ENCODE measurements around the gene PREX1. TPM values are rescaled to one million over a fixed set of nuclear protein-coding genes. Genes with fewer than 3 reads are reported as not detected.

Gene PREX1
- total RNA-seq, 1 donor from 2014 or later = 11.2 TPM

GRCh38 chr20:48785801-48786200 lies 42.0 kb downstream of the PREX1 start:
- H3K4me1 ChIP-seq = peaks cover 27% of the 10 kb centered on the region
- no peak for DNase-seq
- H3K27me3 ChIP-seq (ENCODE audit: low read depth) = no peaks in the 10 kb centered on the region
- intact Hi-C loops (cut with micrococcal nuclease) = no loop called here
- H3K4me3 ChIP-seq = no peak overlapping the region
- H3K36me3 ChIP-seq = no peaks in the 10 kb centered on the region
- TF ChIP-seq, protein P1, sequence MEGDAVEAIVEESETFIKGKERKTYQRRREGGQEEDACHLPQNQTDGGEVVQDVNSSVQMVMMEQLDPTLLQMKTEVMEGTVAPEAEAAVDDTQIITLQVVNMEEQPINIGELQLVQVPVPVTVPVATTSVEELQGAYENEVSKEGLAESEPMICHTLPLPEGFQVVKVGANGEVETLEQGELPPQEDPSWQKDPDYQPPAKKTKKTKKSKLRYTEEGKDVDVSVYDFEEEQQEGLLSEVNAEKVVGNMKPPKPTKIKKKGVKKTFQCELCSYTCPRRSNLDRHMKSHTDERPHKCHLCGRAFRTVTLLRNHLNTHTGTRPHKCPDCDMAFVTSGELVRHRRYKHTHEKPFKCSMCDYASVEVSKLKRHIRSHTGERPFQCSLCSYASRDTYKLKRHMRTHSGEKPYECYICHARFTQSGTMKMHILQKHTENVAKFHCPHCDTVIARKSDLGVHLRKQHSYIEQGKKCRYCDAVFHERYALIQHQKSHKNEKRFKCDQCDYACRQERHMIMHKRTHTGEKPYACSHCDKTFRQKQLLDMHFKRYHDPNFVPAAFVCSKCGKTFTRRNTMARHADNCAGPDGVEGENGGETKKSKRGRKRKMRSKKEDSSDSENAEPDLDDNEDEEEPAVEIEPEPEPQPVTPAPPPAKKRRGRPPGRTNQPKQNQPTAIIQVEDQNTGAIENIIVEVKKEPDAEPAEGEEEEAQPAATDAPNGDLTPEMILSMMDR (IDR thresholded peaks at IDR 0.05; ENCODE audit: borderline replicate concordance) = no peak
- H3K9me3 ChIP-seq (replicated peaks) = no peaks in the 10 kb centered on the region
- H3K27ac ChIP-seq (replicated peaks) = no peak overlapping the region

DNA sequence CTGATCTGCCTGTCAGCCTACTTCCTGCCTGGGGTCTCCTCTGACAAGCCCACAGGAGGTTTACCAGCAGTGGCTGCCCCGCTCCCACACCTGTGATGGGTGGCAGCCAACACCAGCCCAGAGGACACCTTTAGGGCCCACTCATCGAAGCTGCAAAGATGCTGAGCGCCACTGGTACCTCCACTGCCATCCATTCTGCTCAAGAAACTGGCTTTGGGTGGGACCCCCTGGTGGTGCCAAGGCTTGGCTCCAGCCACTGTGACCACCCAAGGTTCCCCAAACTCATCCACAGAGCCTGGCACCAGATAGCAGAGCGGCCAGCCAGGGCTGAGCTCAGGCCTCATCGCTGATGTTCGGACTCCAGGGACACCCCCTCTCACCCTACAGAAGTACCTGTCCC lies 42.5 kb downstream of the PREX1 start:
- intact Hi-C loops (cut with micrococcal nuclease) = no loop called here
- Histone ChIP-seq H3K4me1 (peaks cover 22% of the 10 kb centered on the region), H3K4me3 (no peak overlapping the region), H3K36me3 (no peaks in the 10 kb centered on the region), H3K27me3 (ENCODE audit: low read depth) (no peaks in the 10 kb centered on the region), H3K9me3 (replicated peaks) (no peaks in the 10 kb centered on the region), H3K27ac (replicated peaks) (no peak overlapping the region)
- no peak for DNase-seq
- TF ChIP-seq, protein P1 (IDR thresholded peaks at IDR 0.05; ENCODE audit: borderline replicate concordance) = no peak

DNA sequence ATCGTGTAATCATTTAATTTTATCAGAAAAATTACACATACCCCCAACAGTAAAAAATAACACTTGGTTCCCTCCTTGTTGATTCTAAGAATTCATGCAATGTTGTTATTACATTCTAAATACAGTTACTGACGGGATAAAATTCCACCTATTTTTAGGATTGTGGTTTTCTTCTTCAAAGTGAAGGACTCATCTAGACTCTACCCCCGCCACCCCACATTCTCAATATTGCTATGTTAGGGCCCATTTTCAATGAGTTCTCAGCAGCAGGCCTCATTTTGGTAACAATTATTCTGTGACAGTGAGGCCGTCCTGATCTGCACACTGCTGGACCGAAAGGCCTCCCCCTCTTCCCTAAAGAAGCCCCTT lies 43.5 kb downstream of the PREX1 start:
- intact Hi-C loops (cut with micrococcal nuclease) = no loop called here
- H3K27ac ChIP-seq (replicated peaks) = no peak overlapping the region
- no peak for DNase-seq
- H3K4me1 ChIP-seq = peaks cover 13% of the 10 kb centered on the region
- no peaks in the 10 kb centered on the region for H3K27me3 ChIP-seq (ENCODE audit: low read depth)
- H3K4me3 ChIP-seq = no peak overlapping the region
- H3K36me3 ChIP-seq = peaks cover 3% of the 10 kb centered on the region
- TF ChIP-seq, protein P1 (IDR thresholded peaks at IDR 0.05; ENCODE audit: borderline replicate concordance) = no peak
- H3K9me3 ChIP-seq (replicated peaks) = peaks cover 9% of the 10 kb centered on the region

DNA sequence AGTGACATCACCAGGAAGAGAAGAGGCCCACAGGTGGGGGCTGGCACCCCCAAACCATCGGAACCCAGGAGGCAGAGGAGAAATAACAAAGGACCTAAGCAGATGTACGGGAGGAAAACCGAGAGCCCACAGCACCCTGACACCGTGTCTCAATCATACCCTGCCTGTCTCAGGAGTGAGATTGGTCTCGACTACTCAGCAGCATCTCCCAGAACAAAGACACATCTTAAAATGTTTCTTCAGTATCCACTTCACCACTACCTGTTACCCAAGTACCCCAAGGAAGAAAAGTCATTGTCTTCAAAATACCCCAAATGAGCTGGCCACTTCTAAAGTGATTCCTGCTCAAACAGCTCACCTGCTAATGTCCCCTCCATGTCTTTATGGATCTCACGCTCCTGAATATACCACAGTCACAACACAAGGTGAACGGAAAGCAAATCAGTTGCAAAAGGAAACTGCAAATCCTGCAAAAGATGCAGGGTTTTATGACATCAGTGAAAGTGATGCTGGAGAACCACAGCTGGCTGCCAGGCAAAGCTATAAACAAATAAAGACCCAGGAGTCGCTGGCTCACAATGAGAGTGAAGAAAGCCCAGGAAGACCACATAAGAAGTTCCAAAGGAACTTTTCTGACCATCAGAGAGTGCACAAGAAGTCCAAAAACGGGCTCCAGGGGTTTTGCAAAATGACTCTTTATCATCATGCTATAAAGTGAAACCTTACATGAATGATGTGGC lies 44.1 kb downstream of the PREX1 start:
- H3K36me3 ChIP-seq = peaks cover 3% of the 10 kb centered on the region
- intact Hi-C loops (cut with micrococcal nuclease) = no loop called here
- H3K27ac ChIP-seq (replicated peaks) = no peak overlapping the region
- DNase-seq = no peak
- H3K9me3 ChIP-seq (replicated peaks) = peaks cover 13% of the 10 kb centered on the region
- H3K4me1 ChIP-seq = peaks cover 10% of the 10 kb centered on the region
- H3K4me3 ChIP-seq = no peak overlapping the region
- H3K27me3 ChIP-seq (ENCODE audit: low read depth) = no peaks in the 10 kb centered on the region
- TF ChIP-seq, protein P1 (IDR thresholded peaks at IDR 0.05; ENCODE audit: borderline replicate concordance) = no peak

- TF ChIP-seq, protein P1 (IDR thresholded peaks at IDR 0.05; ENCODE audit: borderline replicate concordance) = no peak
- DNase-seq = no peak
- no peak overlapping the region for H3K4me3 ChIP-seq
- no peaks in the 10 kb centered on the region for H3K27me3 ChIP-seq (ENCODE audit: low read depth)
- intact Hi-C loops (cut with micrococcal nuclease) = no loop called here
- peaks cover 5% of the 10 kb centered on the region for H3K4me1 ChIP-seq
- H3K27ac ChIP-seq (replicated peaks) = no peak overlapping the region
- peaks cover 3% of the 10 kb centered on the region for H3K36me3 ChIP-seq
- peaks cover 13% of the 10 kb centered on the region for H3K9me3 ChIP-seq (replicated peaks)
Observed at GRCh38 chr20:48782901-48783308, 44.9 kb downstream of the PREX1 start.
